ENCODE measurements around the gene METTL24.

The METTL24 gene

DNA sequence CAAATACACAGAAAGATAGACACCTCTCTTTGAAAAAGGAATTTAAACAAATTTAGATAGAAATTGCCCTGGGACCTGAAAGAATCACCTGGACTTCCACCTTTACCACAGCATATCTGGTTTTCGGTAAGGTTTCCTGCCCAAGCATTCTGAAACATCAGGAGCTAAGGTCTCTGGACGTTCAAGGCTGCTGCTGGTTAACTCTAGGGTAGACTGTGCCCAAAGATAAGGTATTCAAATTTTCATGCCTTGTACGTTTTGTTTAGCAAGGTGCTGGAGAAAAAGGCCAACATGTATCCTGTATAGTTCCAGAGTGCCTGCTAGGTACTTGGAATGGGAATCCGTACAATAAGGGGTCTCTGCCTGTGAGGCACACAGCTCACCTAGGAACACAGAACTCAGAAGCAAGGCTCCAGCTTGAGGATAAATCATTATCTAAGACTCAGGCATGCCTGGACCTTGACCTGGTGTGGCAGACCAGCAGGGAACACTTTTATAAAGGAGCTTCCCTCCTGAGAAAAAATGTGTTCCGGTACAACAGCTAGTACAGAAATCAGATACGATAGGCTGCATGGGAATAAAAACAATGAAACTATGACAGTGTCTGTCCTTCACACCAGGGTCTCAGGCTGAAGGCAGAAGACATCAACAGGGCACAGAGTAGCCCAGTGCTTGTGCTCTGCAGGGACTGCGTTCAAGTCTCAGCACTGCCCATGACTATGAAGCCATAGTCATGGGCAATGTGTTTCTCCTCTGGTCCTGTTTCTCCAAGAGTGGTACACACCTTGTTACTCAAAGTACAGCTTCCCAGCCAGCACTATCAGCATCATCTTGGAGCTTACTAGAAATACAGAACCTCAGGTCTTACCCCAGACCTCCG, 70.4 kb downstream of the METTL24 start:
- no peak overlapping the region for H3K4me2 ChIP-seq (ENCODE audit: low read length)
- no peak overlapping the region for H3K9ac ChIP-seq (ENCODE audit: low read length)
- H4K20me1 ChIP-seq (ENCODE audit: insufficient read depth, low read length), result no peaks in the 10 kb centered on the region
- H3K36me3 ChIP-seq (ENCODE audit: insufficient read depth, low read length), result no peaks in the 10 kb centered on the region
- no peaks in the 10 kb centered on the region for H3K9me2 ChIP-seq (ENCODE audit: low read depth, low read length)
- H3K27ac ChIP-seq (ENCODE audit: low read depth, low read length, poor library complexity, severe bottlenecking), result no peak overlapping the region
- no peak for TF ChIP-seq EZH2 (IDR thresholded peaks at IDR 0.05; ENCODE audit: borderline replicate concordance, low read length)
- TF ChIP-seq, protein P1, sequence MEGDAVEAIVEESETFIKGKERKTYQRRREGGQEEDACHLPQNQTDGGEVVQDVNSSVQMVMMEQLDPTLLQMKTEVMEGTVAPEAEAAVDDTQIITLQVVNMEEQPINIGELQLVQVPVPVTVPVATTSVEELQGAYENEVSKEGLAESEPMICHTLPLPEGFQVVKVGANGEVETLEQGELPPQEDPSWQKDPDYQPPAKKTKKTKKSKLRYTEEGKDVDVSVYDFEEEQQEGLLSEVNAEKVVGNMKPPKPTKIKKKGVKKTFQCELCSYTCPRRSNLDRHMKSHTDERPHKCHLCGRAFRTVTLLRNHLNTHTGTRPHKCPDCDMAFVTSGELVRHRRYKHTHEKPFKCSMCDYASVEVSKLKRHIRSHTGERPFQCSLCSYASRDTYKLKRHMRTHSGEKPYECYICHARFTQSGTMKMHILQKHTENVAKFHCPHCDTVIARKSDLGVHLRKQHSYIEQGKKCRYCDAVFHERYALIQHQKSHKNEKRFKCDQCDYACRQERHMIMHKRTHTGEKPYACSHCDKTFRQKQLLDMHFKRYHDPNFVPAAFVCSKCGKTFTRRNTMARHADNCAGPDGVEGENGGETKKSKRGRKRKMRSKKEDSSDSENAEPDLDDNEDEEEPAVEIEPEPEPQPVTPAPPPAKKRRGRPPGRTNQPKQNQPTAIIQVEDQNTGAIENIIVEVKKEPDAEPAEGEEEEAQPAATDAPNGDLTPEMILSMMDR (IDR thresholded peaks at IDR 0.05; ENCODE audit: low read length), result no peak
- H3K4me3 ChIP-seq (ENCODE audit: low read depth, low read length, poor library complexity, severe bottlenecking), result no peak overlapping the region
- H3K4me1 ChIP-seq (ENCODE audit: insufficient read depth, low read length, severe bottlenecking), result no peaks in the 10 kb centered on the region
- no peaks in the 10 kb centered on the region for H3K27me3 ChIP-seq (ENCODE audit: insufficient read depth, low read length)
- no peaks in the 10 kb centered on the region for H3K79me2 ChIP-seq (ENCODE audit: insufficient read depth, low read length)
- no peaks in the 10 kb centered on the region for H3F3A ChIP-seq (ENCODE audit: insufficient read depth, low read length)
- H2AFZ ChIP-seq (ENCODE audit: low read length), result no peak overlapping the region
- H3K9me3 ChIP-seq (ENCODE audit: low read length), result peaks cover 4% of the 10 kb centered on the region; the same call in 1 of the 2 replicates

DNA sequence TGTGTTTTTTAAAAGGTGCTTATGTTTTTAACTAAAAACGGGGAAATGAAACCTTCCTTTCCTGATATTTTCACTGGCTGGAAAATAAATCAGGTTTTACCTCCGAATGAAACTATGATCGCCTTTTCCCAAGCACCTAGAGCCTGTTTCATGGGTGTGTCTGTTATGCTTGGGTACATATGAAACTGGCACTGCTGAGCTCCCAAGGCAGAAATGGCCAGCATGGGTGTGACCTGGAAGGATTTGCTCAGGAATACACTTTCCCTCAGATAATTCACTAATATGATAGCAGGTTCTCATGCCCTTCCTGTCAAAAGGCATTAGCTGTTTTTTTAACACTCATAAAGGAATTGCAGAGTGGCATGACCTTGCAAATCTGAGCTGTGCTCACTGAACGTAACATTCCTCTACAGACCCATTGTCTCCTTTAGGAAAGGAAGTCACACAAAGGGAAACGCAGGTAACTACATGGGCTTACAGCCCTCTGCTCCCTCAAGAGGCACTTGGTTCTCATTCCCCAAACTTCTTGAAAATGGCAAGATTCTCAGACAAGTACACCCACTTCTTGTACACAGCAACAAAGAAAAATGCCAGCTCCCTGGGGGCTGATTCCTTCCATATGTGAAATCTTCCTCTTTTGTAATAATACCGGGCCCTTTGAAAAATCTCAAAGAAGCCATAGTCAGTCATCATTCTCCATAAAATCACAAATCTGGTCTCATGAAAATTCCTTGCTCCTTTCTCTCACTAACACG, 72.7 kb downstream of the METTL24 start:
- Histone ChIP-seq H3K79me2 (ENCODE audit: insufficient read depth, low read length) (no peaks in the 10 kb centered on the region), H3K9ac (ENCODE audit: low read length) (no peak overlapping the region), H3K4me3 (ENCODE audit: low read depth, low read length, poor library complexity, severe bottlenecking) (no peak overlapping the region), H3F3A (ENCODE audit: insufficient read depth, low read length) (no peaks in the 10 kb centered on the region), H2AFZ (ENCODE audit: low read length) (no peak overlapping the region), H3K9me3 (ENCODE audit: low read length) (peaks cover 4% of the 10 kb centered on the region; the same call in 1 of the 2 replicates), H3K36me3 (ENCODE audit: insufficient read depth, low read length) (no peaks in the 10 kb centered on the region), H3K27ac (ENCODE audit: low read depth, low read length, poor library complexity, severe bottlenecking) (no peak overlapping the region), H3K4me2 (ENCODE audit: low read length) (no peak overlapping the region), H3K27me3 (ENCODE audit: insufficient read depth, low read length) (no peaks in the 10 kb centered on the region), H4K20me1 (ENCODE audit: insufficient read depth, low read length) (no peaks in the 10 kb centered on the region), H3K4me1 (ENCODE audit: insufficient read depth, low read length, severe bottlenecking) (no peaks in the 10 kb centered on the region), H3K9me2 (ENCODE audit: low read depth, low read length) (no peaks in the 10 kb centered on the region)
- no peak for TF ChIP-seq EZH2 (IDR thresholded peaks at IDR 0.05; ENCODE audit: borderline replicate concordance, low read length)
- TF ChIP-seq, protein P1 (IDR thresholded peaks at IDR 0.05; ENCODE audit: low read length), result no peak

DNA sequence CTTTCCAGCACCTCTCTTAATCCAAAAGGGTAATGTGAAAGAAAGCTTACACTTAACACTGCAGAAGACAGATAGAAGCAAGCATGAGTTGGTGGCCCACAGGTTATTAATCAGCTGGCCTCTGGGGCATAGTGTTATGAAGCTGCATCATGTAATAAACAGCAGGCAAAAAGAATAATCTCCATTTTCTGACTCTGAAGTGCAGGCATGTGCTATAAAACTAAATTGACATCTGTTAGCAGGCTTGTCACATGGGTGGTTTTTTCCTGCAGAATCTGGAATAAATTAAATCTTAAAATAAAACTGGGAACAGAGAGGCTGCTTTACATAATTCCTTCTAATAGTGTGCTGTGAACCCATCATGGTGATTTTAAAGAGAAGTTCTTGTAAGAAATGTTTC, 73.3 kb downstream of the METTL24 start:
- TF ChIP-seq, protein P1 (IDR thresholded peaks at IDR 0.05; ENCODE audit: low read length), result no peak
- TF ChIP-seq EZH2 (IDR thresholded peaks at IDR 0.05; ENCODE audit: borderline replicate concordance, low read length), result no peak
- no peak overlapping the region for H3K4me3 ChIP-seq (ENCODE audit: low read depth, low read length, poor library complexity, severe bottlenecking)
- no peaks in the 10 kb centered on the region for H3F3A ChIP-seq (ENCODE audit: insufficient read depth, low read length)
- H3K9ac ChIP-seq (ENCODE audit: low read length), result no peak overlapping the region
- H3K9me3 ChIP-seq (ENCODE audit: low read length), result no peaks in the 10 kb centered on the region
- no peak overlapping the region for H3K27ac ChIP-seq (ENCODE audit: low read depth, low read length, poor library complexity, severe bottlenecking)
- H3K9me2 ChIP-seq (ENCODE audit: low read depth, low read length), result no peaks in the 10 kb centered on the region
- no peaks in the 10 kb centered on the region for H3K4me1 ChIP-seq (ENCODE audit: insufficient read depth, low read length, severe bottlenecking)
- no peaks in the 10 kb centered on the region for H3K79me2 ChIP-seq (ENCODE audit: insufficient read depth, low read length)
- no peaks in the 10 kb centered on the region for H3K27me3 ChIP-seq (ENCODE audit: insufficient read depth, low read length)
- H3K4me2 ChIP-seq (ENCODE audit: low read length), result no peak overlapping the region
- no peaks in the 10 kb centered on the region for H4K20me1 ChIP-seq (ENCODE audit: insufficient read depth, low read length)
- no peak overlapping the region for H2AFZ ChIP-seq (ENCODE audit: low read length)
- no peaks in the 10 kb centered on the region for H3K36me3 ChIP-seq (ENCODE audit: insufficient read depth, low read length)
